A673 (cell line): Measurements from ENCODE around the gene CD1E. TPM values are rescaled to one million over a fixed set of nuclear protein-coding genes. Genes with fewer than 3 reads are reported as not detected.
"Not testable (repeated sequence)": the region's sequence is repeated elsewhere in the genome, so short reads cannot be mapped to it uniquely, and the experiment has no call there.

Experiments
- BruUV-seq: library from RNA; stranded (reverse); fragments of 400-500 nt; replicated peaks from 2 replicates; lab custom pipeline; 2021; lab: Mats Ljungman, UMichigan
- CTCF ChIA-PET: fragments of 300-600 bp; sonication (Branson Sonifier 250); formaldehyde crosslinking; loops from one replicate; lab custom pipeline; 2022; ENCODE audit warnings: antibody characterized with exemption; lab: Charles Lee
- POLR2A ChIA-PET: fragments of 300-600 bp; sonication (Branson Sonifier 250); formaldehyde crosslinking; loops from one replicate; lab custom pipeline; 2022; ENCODE audit warnings: antibody characterized with exemption; ENCODE audit not compliant: low non-redundant PET; lab: Charles Lee
- DNase-seq: peaks from one replicate; pipeline ENCODE4 v3.0.0-alpha.2; 2015; ENCODE audit warnings: low spot score
- H3K27ac ChIP-seq: fragments of 200-600 bp; sonication (generic); 2 replicates; pipeline ENCODE4 v1.5.1; 2016; ENCODE audit warnings: mixed run types, low read depth, mild to moderate bottlenecking, mixed read lengths, antibody characterized with exemption, low read length; ENCODE audit not compliant: poor library complexity, severe bottlenecking
- H3K27me3 ChIP-seq: fragments of 200-600 bp; sonication (generic); replicated peaks from 2 replicates; pipeline ENCODE4 v1.6.1; 2017; ENCODE audit warnings: mixed run types, low read depth, mild to moderate bottlenecking, mixed read lengths, antibody characterized with exemption, low read length; ENCODE audit not compliant: insufficient read depth, poor library complexity
- H3K36me3 ChIP-seq: fragments of 200-600 bp; sonication (generic); 2 replicates; pipeline ENCODE4 v1.6.1; 2016; ENCODE audit warnings: mixed run types, mild to moderate bottlenecking, mixed read lengths, antibody characterized with exemption, low read length; ENCODE audit not compliant: insufficient read depth, poor library complexity, severe bottlenecking
- H3K4me1 ChIP-seq: fragments of 200-600 bp; sonication (generic); 2 replicates; pipeline ENCODE4 v1.6.1; 2017; ENCODE audit warnings: mixed run types, mild to moderate bottlenecking, mixed read lengths, antibody characterized with exemption, low read length; ENCODE audit not compliant: insufficient read depth, poor library complexity, severe bottlenecking
- H3K4me3 ChIP-seq: fragments of 200-600 bp; sonication (generic); 2 replicates; pipeline ENCODE4 v1.5.1; 2016; ENCODE audit warnings: low read depth, mixed run types, mild to moderate bottlenecking, mixed read lengths, low read length; ENCODE audit not compliant: poor library complexity, severe bottlenecking
- H3K9me3 ChIP-seq: fragments of 200-600 bp; sonication (generic); 2 replicates; pipeline ENCODE4 v1.6.1; 2016; ENCODE audit warnings: mixed run types, low read depth, mild to moderate bottlenecking, mixed read lengths, antibody characterized with exemption, low read length; ENCODE audit not compliant: poor library complexity, severe bottlenecking
- EZH2 ChIP-seq: fragments of 200-600 bp; sonication (generic); IDR thresholded peaks from 2 replicates; pipeline ENCODE4 v1.6.1; 2017; ENCODE audit warnings: borderline replicate concordance, low read depth, mild to moderate bottlenecking, mixed read lengths, antibody characterized with exemption, low read length; ENCODE audit not compliant: poor library complexity, severe bottlenecking
- intact Hi-C: fragments of 100-400 bp; cut with micrococcal nuclease; formaldehyde crosslinking; loops from one replicate; pipeline ENCODE4 v1.10.0; 2022; ENCODE audit not compliant: unreplicated experiment
- total RNA-seq: library from RNA; stranded (reverse); gene quantifications from 2 replicates; pipeline ENCODE4 v1.2.3, GENCODE V29; 2021
- TF ChIP-seq, protein P1 (sequence below): fragments of 300-800, 200-600 bp; sonication (generic); conservative IDR thresholded peaks from 2 replicates; pipeline ENCODE4 v1.5.1; 2017; ENCODE audit warnings: low read depth, mild to moderate bottlenecking, antibody characterized with exemption, low read length, moderate library complexity, mixed read lengths

The CD1E gene
- total RNA-seq, 1 experiment from 2014 or later = not detected

DNA sequence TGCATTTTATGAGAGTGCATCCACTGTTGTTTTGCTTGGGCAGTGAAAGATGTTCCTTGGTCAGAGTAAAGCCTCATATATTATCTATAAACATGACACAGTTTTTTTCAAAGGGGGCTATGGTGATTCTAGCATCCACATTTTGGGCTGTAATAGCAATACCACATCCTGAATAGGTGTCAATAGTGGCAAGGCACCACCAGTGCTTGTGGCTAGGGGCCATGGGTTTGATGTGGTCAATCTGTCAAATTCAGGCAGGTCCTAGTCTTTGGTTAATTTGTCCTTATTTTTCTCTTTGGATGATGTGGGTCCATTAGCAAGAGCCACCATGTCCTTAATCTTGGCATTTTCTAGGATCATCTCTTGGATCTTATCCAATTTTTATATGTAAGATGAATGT is 13.1 kb downstream of the CD1E start:
- Histone ChIP-seq H3K27ac (no peak overlapping the region), H3K27me3 (peaks cover 17% of the 10 kb centered on the region), H3K4me3 (no peak overlapping the region), H3K9me3 (peaks cover 1% of the 10 kb centered on the region), H3K4me1 (no peaks in the 10 kb centered on the region), H3K36me3 (no peaks in the 10 kb centered on the region)
- intact Hi-C loops = no loop called here
- BruUV-seq = no TSS peak
- POLR2A ChIA-PET = no interaction called here
- DNase-seq = no peak
- TF ChIP-seq, protein P1, sequence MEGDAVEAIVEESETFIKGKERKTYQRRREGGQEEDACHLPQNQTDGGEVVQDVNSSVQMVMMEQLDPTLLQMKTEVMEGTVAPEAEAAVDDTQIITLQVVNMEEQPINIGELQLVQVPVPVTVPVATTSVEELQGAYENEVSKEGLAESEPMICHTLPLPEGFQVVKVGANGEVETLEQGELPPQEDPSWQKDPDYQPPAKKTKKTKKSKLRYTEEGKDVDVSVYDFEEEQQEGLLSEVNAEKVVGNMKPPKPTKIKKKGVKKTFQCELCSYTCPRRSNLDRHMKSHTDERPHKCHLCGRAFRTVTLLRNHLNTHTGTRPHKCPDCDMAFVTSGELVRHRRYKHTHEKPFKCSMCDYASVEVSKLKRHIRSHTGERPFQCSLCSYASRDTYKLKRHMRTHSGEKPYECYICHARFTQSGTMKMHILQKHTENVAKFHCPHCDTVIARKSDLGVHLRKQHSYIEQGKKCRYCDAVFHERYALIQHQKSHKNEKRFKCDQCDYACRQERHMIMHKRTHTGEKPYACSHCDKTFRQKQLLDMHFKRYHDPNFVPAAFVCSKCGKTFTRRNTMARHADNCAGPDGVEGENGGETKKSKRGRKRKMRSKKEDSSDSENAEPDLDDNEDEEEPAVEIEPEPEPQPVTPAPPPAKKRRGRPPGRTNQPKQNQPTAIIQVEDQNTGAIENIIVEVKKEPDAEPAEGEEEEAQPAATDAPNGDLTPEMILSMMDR = no peak
- no peak for TF ChIP-seq EZH2
- CTCF ChIA-PET = no interaction called here

- Histone ChIP-seq H3K36me3 (no peaks in the 10 kb centered on the region), H3K4me1 (no peaks in the 10 kb centered on the region), H3K9me3 (peaks cover 3% of the 10 kb centered on the region), H3K27me3 (peaks cover 24% of the 10 kb centered on the region), H3K27ac (no peak overlapping the region), H3K4me3 (no peak overlapping the region)
- CTCF ChIA-PET = no interaction called here
- TF ChIP-seq EZH2 = no peak
- TF ChIP-seq, protein P1 = no peak
- no peak for DNase-seq
- intact Hi-C loops = no loop called here
- BruUV-seq = no TSS peak
- POLR2A ChIA-PET = no interaction called here
Observed at GRCh38 chr1:158371188-158371953, 17.7 kb downstream of the CD1E start.

DNA sequence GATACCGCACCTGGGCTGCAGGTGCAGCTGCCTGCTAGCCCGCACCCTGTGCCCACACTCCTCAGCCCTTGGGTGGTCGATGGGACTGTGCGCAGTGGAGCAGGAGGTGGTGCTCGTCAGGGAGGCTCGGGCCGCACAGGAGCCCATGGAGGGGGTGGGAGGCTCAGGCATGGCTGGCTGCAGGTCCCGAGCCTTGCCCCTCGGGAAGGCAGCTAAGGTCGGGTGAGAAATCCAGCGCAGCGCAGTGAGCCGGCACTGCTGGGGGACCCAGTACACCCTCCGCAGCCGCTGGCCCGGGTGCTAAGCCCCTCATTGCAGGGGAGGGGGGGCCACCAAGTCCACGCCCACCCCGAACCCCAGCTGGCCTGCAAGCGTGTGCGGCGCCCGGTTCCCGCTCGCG is 20.4 kb downstream of the CD1E start:
- H3K36me3 ChIP-seq, H3K9me3 ChIP-seq, BruUV-seq, H3K4me1 ChIP-seq, DNase-seq, CTCF ChIA-PET, POLR2A ChIA-PET, H3K4me3 ChIP-seq, H3K27ac ChIP-seq, intact Hi-C loops: not testable (repeated sequence)
- H3K27me3 ChIP-seq = peaks cover 37% of the 10 kb centered on the region

- ChIA-PET POLR2A (no interaction called here), CTCF (no interaction called here)
- H3K27ac ChIP-seq = no peak overlapping the region
- H3K9me3 ChIP-seq = peaks cover 3% of the 10 kb centered on the region
- no peak for DNase-seq
- intact Hi-C loops = no loop called here
- TF ChIP-seq EZH2 = no peak
- peaks cover 42% of the 10 kb centered on the region for H3K27me3 ChIP-seq
- H3K4me3 ChIP-seq = no peak overlapping the region
- no peaks in the 10 kb centered on the region for H3K4me1 ChIP-seq
- no peaks in the 10 kb centered on the region for H3K36me3 ChIP-seq
- no TSS peak for BruUV-seq
Observed at GRCh38 chr1:158374860-158375259, 21.2 kb downstream of the CD1E start.
